Neural progenitor cell (in vitro differentiated cells): ENCODE data around the gene TSPEAR.

Experiments used
- CTCF ChIP-seq: fragments of 200-600 bp; sonication (generic); IDR thresholded peaks from 2 replicates; pipeline ENCODE4 v1.5.1; 2017; ENCODE audit warnings: antibody characterized with exemption, mild to moderate bottlenecking
- EZH2 ChIP-seq: fragments of 200-600 bp; sonication (generic); IDR thresholded peaks from 2 replicates; pipeline ENCODE4 v1.6.1; 2017; ENCODE audit warnings: antibody characterized with exemption, mild to moderate bottlenecking, moderate library complexity
- EZH2phosphoT487 ChIP-seq: fragments of 200-600 bp; sonication (generic); IDR thresholded peaks from 2 replicates; pipeline ENCODE4 v1.6.1; 2017; ENCODE audit warnings: antibody characterized with exemption

GRCh38 chr21:44535963-44536362 lies 175.4 kb downstream of the TSPEAR start:
- no peak for TF ChIP-seq EZH2phosphoT487
- no peak for TF ChIP-seq CTCF
- no peak for TF ChIP-seq EZH2
